ENCODE data around the gene ZNRD2. TPM values are rescaled to one million over a fixed set of nuclear protein-coding genes. Genes with fewer than 3 reads are reported as not detected.

ZNRD2 gene
- total RNA-seq, 1 experiment from 2014 or later: 66.8 TPM

DNA sequence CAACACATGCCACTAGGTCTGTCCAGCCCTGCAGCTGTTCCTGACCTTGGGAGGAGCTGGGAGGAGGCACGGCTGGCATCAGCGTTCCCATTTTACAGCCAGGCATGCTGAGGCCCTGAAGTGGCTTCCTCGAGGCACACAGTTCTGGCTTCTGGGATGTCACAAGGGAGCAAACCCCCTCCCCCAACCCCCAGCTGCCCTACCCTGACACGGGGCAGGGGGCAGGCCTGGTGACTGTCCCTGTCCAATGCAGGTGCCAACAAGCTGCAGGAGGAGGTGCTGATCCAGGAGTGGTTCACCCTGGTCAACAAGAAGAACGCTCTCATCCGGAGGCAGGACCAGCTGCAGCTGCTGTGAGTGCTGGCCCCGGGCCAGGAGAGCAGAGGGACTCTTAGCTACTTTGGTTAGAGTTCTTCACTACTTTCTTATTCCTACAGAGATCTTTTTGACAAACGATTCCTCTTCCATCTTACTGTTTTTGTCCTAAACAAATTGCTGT is 20.0 kb downstream of the ZNRD2 start:
- no peaks in the 10 kb centered on the region for H3K27me3 ChIP-seq (ENCODE audit: insufficient read depth, low read length)
- ChIA-PET CTCF (interaction anchor here (1.0 kb wide), 1 partner anchor 17 kb away, joined by 3 read pairs; the partner anchor contains the start of gene FAM89B), POLR2A (no interaction called here), RAD21 (ENCODE audit: low non-redundant PET in 1 of 2, low total read pairs in 2 of 2, uncharacterized antibody in 2 of 2, unreplicated experiment in 2 of 2) (no interaction called here)
- no peak overlapping the region for H2AFZ ChIP-seq (ENCODE audit: low read depth, low read length, poor library complexity, severe bottlenecking)
- H3K4me1 ChIP-seq (ENCODE audit: control insufficient read depth in 1 of 2, insufficient read depth in 2 of 2, low read length in 2 of 2): peaks cover 17 to 35% of the 10 kb centered on the region in 2 experiments
- H3K9me2 ChIP-seq (ENCODE audit: insufficient read depth): no peaks in the 10 kb centered on the region
- no peak overlapping the region for H3K9ac ChIP-seq (ENCODE audit: low read length)
- H3K9me3 ChIP-seq (ENCODE audit: control insufficient read depth in 1 of 2, insufficient read depth in 1 of 2, low read depth in 1 of 2, low read length in 2 of 2): no peaks in the 10 kb centered on the region
- TF ChIP-seq EZH2 (IDR thresholded peaks at IDR 0.05): no peak
- TF ChIP-seq EZH2phosphoT487 (IDR thresholded peaks at IDR 0.05; ENCODE audit: borderline replicate concordance): no peak
- intact Hi-C loops (cut with micrococcal nuclease): no loop called here
- ATAC-seq (no peak), DNase-seq (ENCODE audit: low read depth, low spot score) (no peak)
- BruUV-seq (replicated peaks): no TSS peak
- no peak overlapping the region for H3K27ac ChIP-seq (ENCODE audit: low read depth, low read length)
- no peak overlapping the region for H3K4me2 ChIP-seq (ENCODE audit: low read length)
- no peaks in the 10 kb centered on the region for H3K79me2 ChIP-seq (ENCODE audit: insufficient read depth, low read length)
- no peak overlapping the region for H3K4me3 ChIP-seq (replicated peaks in 1 of 2; ENCODE audit: low read depth in 1 of 2, low read length in 2 of 2)
- no peaks in the 10 kb centered on the region for H4K20me1 ChIP-seq (ENCODE audit: insufficient read depth)
- no peaks in the 10 kb centered on the region; a peak in 1 of 4 replicates for H3K36me3 ChIP-seq (ENCODE audit: control insufficient read depth in 1 of 2, insufficient read depth in 2 of 2, low read length in 2 of 2)

- Histone ChIP-seq H4K20me1 (ENCODE audit: insufficient read depth) (no peaks in the 10 kb centered on the region), H3K4me3 (replicated peaks in 1 of 2; ENCODE audit: low read depth in 1 of 2, low read length in 2 of 2) (no peak overlapping the region), H3K4me2 (ENCODE audit: low read length) (no peak overlapping the region), H3K9ac (ENCODE audit: low read length) (no peak overlapping the region), H2AFZ (ENCODE audit: low read depth, low read length, poor library complexity, severe bottlenecking) (no peak overlapping the region), H3K36me3 (ENCODE audit: control insufficient read depth in 1 of 2, insufficient read depth in 2 of 2, low read length in 2 of 2) (no peaks in the 10 kb centered on the region), H3K4me1 (ENCODE audit: control insufficient read depth in 1 of 2, insufficient read depth in 2 of 2, low read length in 2 of 2) (peaks cover 26 to 36% of the 10 kb centered on the region in 2 experiments), H3K9me2 (ENCODE audit: insufficient read depth) (no peaks in the 10 kb centered on the region), H3K27ac (ENCODE audit: low read depth, low read length) (no peak overlapping the region), H3K27me3 (ENCODE audit: insufficient read depth, low read length) (no peaks in the 10 kb centered on the region), H3K79me2 (ENCODE audit: insufficient read depth, low read length) (no peaks in the 10 kb centered on the region), H3K9me3 (ENCODE audit: control insufficient read depth in 1 of 2, insufficient read depth in 1 of 2, low read depth in 1 of 2, low read length in 2 of 2) (no peaks in the 10 kb centered on the region)
- DNase-seq (ENCODE audit: low read depth, low spot score) (no peak), ATAC-seq (no peak)
- ChIA-PET RAD21 (ENCODE audit: low non-redundant PET in 1 of 2, low total read pairs in 2 of 2, uncharacterized antibody in 2 of 2, unreplicated experiment in 2 of 2) (no interaction called here), CTCF (interaction anchor here (0.7 to 3.5 kb wide), 4 partner anchors 11 to 51 kb away, joined by 3 to 28 read pairs (median 10); partner anchors contain the start of genes EHBP1L1 and FAM89B), POLR2A (interaction anchor here (0.9 kb wide), 1 partner anchor 235 kb away, joined by 3 read pairs; no protein-coding TSS in a partner anchor)
- BruUV-seq (replicated peaks): no TSS peak
- intact Hi-C loops (cut with micrococcal nuclease): no loop called here
- TF ChIP-seq CEBPB (IDR thresholded peaks at IDR 0.05; ENCODE audit: low read depth): no peak
- no peak for TF ChIP-seq ZNF274 (IDR thresholded peaks at IDR 0.05; ENCODE audit: low read depth, low read length)
- TF ChIP-seq, protein P1, sequence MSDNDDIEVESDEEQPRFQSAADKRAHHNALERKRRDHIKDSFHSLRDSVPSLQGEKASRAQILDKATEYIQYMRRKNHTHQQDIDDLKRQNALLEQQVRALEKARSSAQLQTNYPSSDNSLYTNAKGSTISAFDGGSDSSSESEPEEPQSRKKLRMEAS (IDR thresholded peaks at IDR 0.05): no peak
- TF ChIP-seq, protein P2, sequence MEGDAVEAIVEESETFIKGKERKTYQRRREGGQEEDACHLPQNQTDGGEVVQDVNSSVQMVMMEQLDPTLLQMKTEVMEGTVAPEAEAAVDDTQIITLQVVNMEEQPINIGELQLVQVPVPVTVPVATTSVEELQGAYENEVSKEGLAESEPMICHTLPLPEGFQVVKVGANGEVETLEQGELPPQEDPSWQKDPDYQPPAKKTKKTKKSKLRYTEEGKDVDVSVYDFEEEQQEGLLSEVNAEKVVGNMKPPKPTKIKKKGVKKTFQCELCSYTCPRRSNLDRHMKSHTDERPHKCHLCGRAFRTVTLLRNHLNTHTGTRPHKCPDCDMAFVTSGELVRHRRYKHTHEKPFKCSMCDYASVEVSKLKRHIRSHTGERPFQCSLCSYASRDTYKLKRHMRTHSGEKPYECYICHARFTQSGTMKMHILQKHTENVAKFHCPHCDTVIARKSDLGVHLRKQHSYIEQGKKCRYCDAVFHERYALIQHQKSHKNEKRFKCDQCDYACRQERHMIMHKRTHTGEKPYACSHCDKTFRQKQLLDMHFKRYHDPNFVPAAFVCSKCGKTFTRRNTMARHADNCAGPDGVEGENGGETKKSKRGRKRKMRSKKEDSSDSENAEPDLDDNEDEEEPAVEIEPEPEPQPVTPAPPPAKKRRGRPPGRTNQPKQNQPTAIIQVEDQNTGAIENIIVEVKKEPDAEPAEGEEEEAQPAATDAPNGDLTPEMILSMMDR (IDR thresholded peaks at IDR 0.05 in 2 of 3, conservative IDR thresholded peaks at IDR 0.05 in 1 of 3; ENCODE audit: borderline replicate concordance in 1 of 3, insufficient read depth in 1 of 3, low read depth in 2 of 3, low read length in 2 of 3): no peak
- no peak for TF ChIP-seq REST (IDR thresholded peaks at IDR 0.05; ENCODE audit: low read depth)
- TF ChIP-seq TCF7L2 (IDR thresholded peaks at IDR 0.05; ENCODE audit: borderline replicate concordance, extremely low read depth, insufficient read depth, insufficient read length): no peak
- TF ChIP-seq JUND (IDR thresholded peaks at IDR 0.05): no peak
- no peak for TF ChIP-seq ELF1 (IDR thresholded peaks at IDR 0.05; ENCODE audit: borderline replicate concordance, low read depth)
- no peak for TF ChIP-seq EGR1 (IDR thresholded peaks at IDR 0.05; ENCODE audit: low read depth)
- no peak for TF ChIP-seq POLR2AphosphoS5 (IDR thresholded peaks at IDR 0.05; ENCODE audit: low read depth, low read length)
Observed at GRCh38 chr11:65591939-65592857, 21.9 kb downstream of the ZNRD2 start.
